Liver (tissue), 9 donors: ENCODE results near the gene SLC6A3. TPM values are rescaled to one million over a fixed set of nuclear protein-coding genes. Genes with fewer than 3 reads are reported as not detected.

Experiments
- DNase-seq: peaks from one replicate; pipeline ENCODE4 v3.0.0-alpha.2; 2017; ENCODE audit warnings: low spot score
- H3K27ac ChIP-seq, 2 donors: one replicate each; pipeline ENCODE4 v1.7.0; 2013; ENCODE audit warnings: inconsistent platforms in 2 of 2, low read length in 2 of 2, control low read depth in 1 of 2, low read depth in 1 of 2, mild to moderate bottlenecking in 1 of 2
- H3K27me3 ChIP-seq, 4 donors: one replicate each; pipeline versions ENCODE4 v1.6.1 to v1.7.0; 2013; ENCODE audit warnings: low read length in 3 of 4, inconsistent platforms in 1 of 4, mild to moderate bottlenecking in 1 of 4, moderate library complexity in 1 of 4; ENCODE audit not compliant: control insufficient read depth in 4 of 4, insufficient read depth in 4 of 4
- H3K36me3 ChIP-seq, 4 donors: one replicate each; pipeline versions ENCODE4 v1.6.1 to v1.7.0; 2013; ENCODE audit warnings: low read length in 3 of 4, mild to moderate bottlenecking in 3 of 4, low read depth in 1 of 4, moderate library complexity in 1 of 4; ENCODE audit not compliant: control insufficient read depth in 4 of 4, insufficient read depth in 3 of 4
- H3K4me1 ChIP-seq, 4 donors: one replicate each; pipeline versions ENCODE4 v1.6.1 to v1.7.0; 2013; ENCODE audit warnings: low read length in 3 of 4, mild to moderate bottlenecking in 3 of 4, moderate library complexity in 1 of 4; ENCODE audit not compliant: control insufficient read depth in 4 of 4, insufficient read depth in 4 of 4
- H3K4me3 ChIP-seq, 3 donors: one replicate each; pipeline versions ENCODE4 v1.6.1 to v1.7.0; 2013; ENCODE audit warnings: low read length in 3 of 3, control low read depth in 1 of 3, low read depth in 1 of 3, mild to moderate bottlenecking in 1 of 3
- H3K9ac ChIP-seq, 2 donors: one replicate each; pipeline ENCODE4 v1.7.0; 2013; ENCODE audit warnings: low read length in 2 of 2, mild to moderate bottlenecking in 2 of 2, moderate library complexity in 2 of 2, control low read depth in 1 of 2, low read depth in 1 of 2
- H3K9me3 ChIP-seq, 4 donors: one replicate each; pipeline versions ENCODE4 v1.6.1 to v1.7.0; 2013; ENCODE audit warnings: low read length in 3 of 4; ENCODE audit not compliant: control insufficient read depth in 4 of 4
- EGR1 ChIP-seq, 2 donors: IDR thresholded peaks; 2 replicates each; pipeline ENCODE4 v1.6.1; 2016 to 2018; ENCODE audit warnings: antibody characterized with exemption in 2 of 2, low read depth in 2 of 2
- FOXA1 ChIP-seq: IDR thresholded peaks from 2 replicates; pipeline ENCODE4 v1.6.1; 2016; ENCODE audit warnings: antibody characterized with exemption
- FOXA2 ChIP-seq: IDR thresholded peaks from 2 replicates; pipeline ENCODE4 v1.6.1; 2016; ENCODE audit warnings: antibody characterized with exemption
- GABPA ChIP-seq, 2 donors: IDR thresholded peaks in 1 of 2; conservative IDR thresholded peaks in 1 of 2; 2 replicates each; pipeline ENCODE4 v1.6.1; 2016; ENCODE audit warnings: antibody characterized with exemption in 2 of 2, mild to moderate bottlenecking in 1 of 2, moderate library complexity in 1 of 2
- HNF4A ChIP-seq, 2 donors: conservative IDR thresholded peaks; 2 replicates each; pipeline ENCODE4 v1.6.1; 2016; ENCODE audit warnings: antibody characterized with exemption in 2 of 2, mild to moderate bottlenecking in 2 of 2
- HNF4G ChIP-seq: IDR thresholded peaks from 2 replicates; pipeline ENCODE4 v1.6.1; 2016; ENCODE audit warnings: antibody characterized with exemption
- JUND ChIP-seq, 2 donors: IDR thresholded peaks; 2 replicates each; pipeline ENCODE4 v1.6.1; 2016; ENCODE audit warnings: antibody characterized with exemption in 2 of 2
- NR2F2 ChIP-seq: IDR thresholded peaks from 2 replicates; pipeline ENCODE4 v1.6.1; 2016; ENCODE audit warnings: antibody characterized with exemption
- RAD21 ChIP-seq, 2 donors: IDR thresholded peaks; 2 replicates each; pipeline ENCODE4 v1.6.1; 2016; ENCODE audit warnings: antibody characterized with exemption in 2 of 2, mild to moderate bottlenecking in 2 of 2
- RXRA ChIP-seq, 2 donors: IDR thresholded peaks; 2 replicates each; pipeline ENCODE4 v1.6.1; 2017 to 2018; ENCODE audit warnings: antibody characterized with exemption in 2 of 2, mild to moderate bottlenecking in 1 of 2
- SP1 ChIP-seq: IDR thresholded peaks from 2 replicates; pipeline ENCODE4 v1.6.1; 2018; ENCODE audit warnings: antibody characterized with exemption, mild to moderate bottlenecking
- TAF1 ChIP-seq: conservative IDR thresholded peaks from 2 replicates; pipeline ENCODE4 v1.6.1; 2016; ENCODE audit warnings: antibody characterized with exemption, mild to moderate bottlenecking
- YY1 ChIP-seq: IDR thresholded peaks from 2 replicates; pipeline ENCODE4 v1.6.1; 2016; ENCODE audit warnings: antibody characterized with exemption, mild to moderate bottlenecking
- WGBS: extraction: QIAGEN DNeasy Blood & Tissue Kit; methylation state at CpG from one replicate; pipeline ENCODE4 v1.1.7; 2013; 5-methylcytosine and 5-hydroxymethylcytosine counted together
- polyA plus RNA-seq, 2 donors: library from polyadenylated mRNA; stranded (reverse) in 1 of 2; unstranded in 1 of 2; fragments of 200-250 nt in 1 of 2; fragments of >200 nt in 1 of 2; fragmentation: Nextera tagmentation in 1 of 2; extraction: Ambion mirVana in 1 of 2; gene quantifications; one replicate each; pipeline versions ENCODE4 v1.2.1 to v1.2.3, GENCODE V29; 2013 to 2015
- total RNA-seq, 2 donors: library from RNA; depleted of rRNA; stranded (reverse); fragments of >200 nt; gene quantifications; one replicate each; pipeline ENCODE4 v1.2.3, GENCODE V29; 2014
- TF ChIP-seq, protein P1 (sequence below): IDR thresholded peaks from 2 replicates; pipeline ENCODE4 v1.6.1; 2016; ENCODE audit warnings: antibody characterized with exemption
- TF ChIP-seq, protein P2 (sequence below): IDR thresholded peaks from 2 replicates; pipeline ENCODE4 v1.6.1; 2016; ENCODE audit warnings: antibody characterized with exemption
- TF ChIP-seq, protein P3 (sequence below): IDR thresholded peaks from 2 replicates; pipeline ENCODE4 v1.6.1; 2016; ENCODE audit warnings: antibody characterized with exemption
- TF ChIP-seq, protein P4 (sequence below): fragments of 150-350 bp; IDR thresholded peaks from 2 replicates; pipeline ENCODE4 v1.5.1; 2017; ENCODE audit warnings: improper control_type of control experiment, low read depth, low read length; ENCODE audit not compliant: missing input control
- TF ChIP-seq, protein P5 (sequence below): IDR thresholded peaks from 2 replicates; pipeline ENCODE4 v1.6.1; 2016; ENCODE audit warnings: antibody characterized with exemption, mild to moderate bottlenecking
- donor health status: healthy.
- donor health status: healthy.
- donor health status: healthy.
- donor health status: healthy.
- donor health status: healthy.

SLC6A3 gene
- total and polyA plus RNA-seq, 4 donors: not detected

DNA sequence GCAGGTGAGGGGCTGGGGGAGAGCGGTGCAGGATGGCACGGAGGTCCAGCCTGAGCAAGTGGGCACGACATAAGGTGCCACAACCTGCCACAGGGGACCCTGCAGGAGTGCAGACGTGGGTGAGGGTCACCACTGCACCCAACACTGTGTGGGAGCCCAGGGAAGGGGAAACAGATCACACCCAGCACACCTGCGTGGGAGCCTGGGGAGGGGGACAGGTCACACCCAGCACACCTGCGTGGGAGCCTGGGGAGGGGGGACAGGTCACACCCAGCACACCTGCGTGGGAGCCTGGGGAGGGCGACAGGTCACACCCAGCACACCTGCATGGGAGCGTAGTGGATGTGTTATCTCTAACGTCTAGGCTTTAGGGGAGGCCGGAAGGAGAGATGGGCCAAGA is 53.0 kb downstream of the SLC6A3 start (continued):
- TF ChIP-seq, protein P1, sequence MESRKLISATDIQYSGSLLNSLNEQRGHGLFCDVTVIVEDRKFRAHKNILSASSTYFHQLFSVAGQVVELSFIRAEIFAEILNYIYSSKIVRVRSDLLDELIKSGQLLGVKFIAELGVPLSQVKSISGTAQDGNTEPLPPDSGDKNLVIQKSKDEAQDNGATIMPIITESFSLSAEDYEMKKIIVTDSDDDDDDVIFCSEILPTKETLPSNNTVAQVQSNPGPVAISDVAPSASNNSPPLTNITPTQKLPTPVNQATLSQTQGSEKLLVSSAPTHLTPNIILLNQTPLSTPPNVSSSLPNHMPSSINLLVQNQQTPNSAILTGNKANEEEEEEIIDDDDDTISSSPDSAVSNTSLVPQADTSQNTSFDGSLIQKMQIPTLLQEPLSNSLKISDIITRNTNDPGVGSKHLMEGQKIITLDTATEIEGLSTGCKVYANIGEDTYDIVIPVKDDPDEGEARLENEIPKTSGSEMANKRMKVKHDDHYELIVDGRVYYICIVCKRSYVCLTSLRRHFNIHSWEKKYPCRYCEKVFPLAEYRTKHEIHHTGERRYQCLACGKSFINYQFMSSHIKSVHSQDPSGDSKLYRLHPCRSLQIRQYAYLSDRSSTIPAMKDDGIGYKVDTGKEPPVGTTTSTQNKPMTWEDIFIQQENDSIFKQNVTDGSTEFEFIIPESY: no peak
- TF ChIP-seq FOXA2 (no peak), HNF4G (no peak), GABPA (IDR thresholded peaks at IDR 0.05 in 1 of 2, conservative IDR thresholded peaks at IDR 0.05 in 1 of 2) (no peak), SP1 (no peak), RXRA (IDR thresholded peaks at IDR 0.05) (no peak), FOXA1 (no peak)
- TF ChIP-seq, protein P2, sequence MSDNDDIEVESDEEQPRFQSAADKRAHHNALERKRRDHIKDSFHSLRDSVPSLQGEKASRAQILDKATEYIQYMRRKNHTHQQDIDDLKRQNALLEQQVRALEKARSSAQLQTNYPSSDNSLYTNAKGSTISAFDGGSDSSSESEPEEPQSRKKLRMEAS: no peak

GRCh38 chr5:1391691-1392090 is 53.5 kb downstream of the SLC6A3 start:
- no peak for DNase-seq
- no peaks in the 10 kb centered on the region for H3K9me3 ChIP-seq
- H3K4me1 ChIP-seq: peaks cover 0 to under 1% (median under 1%) of the 10 kb centered on the region in 4 donors
- H3K36me3 ChIP-seq: no peaks in the 10 kb centered on the region
- 52% methylated on average over 11 of the region's 11 CpGs for WGBS
- no peak for TF ChIP-seq HNF4A (conservative IDR thresholded peaks at IDR 0.05)
- TF ChIP-seq, protein P3, sequence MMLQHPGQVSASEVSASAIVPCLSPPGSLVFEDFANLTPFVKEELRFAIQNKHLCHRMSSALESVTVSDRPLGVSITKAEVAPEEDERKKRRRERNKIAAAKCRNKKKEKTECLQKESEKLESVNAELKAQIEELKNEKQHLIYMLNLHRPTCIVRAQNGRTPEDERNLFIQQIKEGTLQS: no peak
- TF ChIP-seq HNF4G: no peak
- no peak for TF ChIP-seq TAF1
- no peak for TF ChIP-seq JUND (IDR thresholded peaks at IDR 0.05)
- TF ChIP-seq, protein P1: no peak
- no peak for TF ChIP-seq RAD21 (IDR thresholded peaks at IDR 0.05)
- TF ChIP-seq, protein P2: no peak
- no peak for TF ChIP-seq NR2F2
- TF ChIP-seq EGR1 (IDR thresholded peaks at IDR 0.05; ENCODE audit: low read depth in 2 of 2): no peak
- TF ChIP-seq YY1: no peak
- TF ChIP-seq FOXA1: no peak
- no peak for TF ChIP-seq SP1
- no peak for TF ChIP-seq FOXA2
- TF ChIP-seq GABPA (IDR thresholded peaks at IDR 0.05 in 1 of 2, conservative IDR thresholded peaks at IDR 0.05 in 1 of 2): no peak
- TF ChIP-seq, protein P4, sequence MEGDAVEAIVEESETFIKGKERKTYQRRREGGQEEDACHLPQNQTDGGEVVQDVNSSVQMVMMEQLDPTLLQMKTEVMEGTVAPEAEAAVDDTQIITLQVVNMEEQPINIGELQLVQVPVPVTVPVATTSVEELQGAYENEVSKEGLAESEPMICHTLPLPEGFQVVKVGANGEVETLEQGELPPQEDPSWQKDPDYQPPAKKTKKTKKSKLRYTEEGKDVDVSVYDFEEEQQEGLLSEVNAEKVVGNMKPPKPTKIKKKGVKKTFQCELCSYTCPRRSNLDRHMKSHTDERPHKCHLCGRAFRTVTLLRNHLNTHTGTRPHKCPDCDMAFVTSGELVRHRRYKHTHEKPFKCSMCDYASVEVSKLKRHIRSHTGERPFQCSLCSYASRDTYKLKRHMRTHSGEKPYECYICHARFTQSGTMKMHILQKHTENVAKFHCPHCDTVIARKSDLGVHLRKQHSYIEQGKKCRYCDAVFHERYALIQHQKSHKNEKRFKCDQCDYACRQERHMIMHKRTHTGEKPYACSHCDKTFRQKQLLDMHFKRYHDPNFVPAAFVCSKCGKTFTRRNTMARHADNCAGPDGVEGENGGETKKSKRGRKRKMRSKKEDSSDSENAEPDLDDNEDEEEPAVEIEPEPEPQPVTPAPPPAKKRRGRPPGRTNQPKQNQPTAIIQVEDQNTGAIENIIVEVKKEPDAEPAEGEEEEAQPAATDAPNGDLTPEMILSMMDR: no peak
- TF ChIP-seq, protein P5, sequence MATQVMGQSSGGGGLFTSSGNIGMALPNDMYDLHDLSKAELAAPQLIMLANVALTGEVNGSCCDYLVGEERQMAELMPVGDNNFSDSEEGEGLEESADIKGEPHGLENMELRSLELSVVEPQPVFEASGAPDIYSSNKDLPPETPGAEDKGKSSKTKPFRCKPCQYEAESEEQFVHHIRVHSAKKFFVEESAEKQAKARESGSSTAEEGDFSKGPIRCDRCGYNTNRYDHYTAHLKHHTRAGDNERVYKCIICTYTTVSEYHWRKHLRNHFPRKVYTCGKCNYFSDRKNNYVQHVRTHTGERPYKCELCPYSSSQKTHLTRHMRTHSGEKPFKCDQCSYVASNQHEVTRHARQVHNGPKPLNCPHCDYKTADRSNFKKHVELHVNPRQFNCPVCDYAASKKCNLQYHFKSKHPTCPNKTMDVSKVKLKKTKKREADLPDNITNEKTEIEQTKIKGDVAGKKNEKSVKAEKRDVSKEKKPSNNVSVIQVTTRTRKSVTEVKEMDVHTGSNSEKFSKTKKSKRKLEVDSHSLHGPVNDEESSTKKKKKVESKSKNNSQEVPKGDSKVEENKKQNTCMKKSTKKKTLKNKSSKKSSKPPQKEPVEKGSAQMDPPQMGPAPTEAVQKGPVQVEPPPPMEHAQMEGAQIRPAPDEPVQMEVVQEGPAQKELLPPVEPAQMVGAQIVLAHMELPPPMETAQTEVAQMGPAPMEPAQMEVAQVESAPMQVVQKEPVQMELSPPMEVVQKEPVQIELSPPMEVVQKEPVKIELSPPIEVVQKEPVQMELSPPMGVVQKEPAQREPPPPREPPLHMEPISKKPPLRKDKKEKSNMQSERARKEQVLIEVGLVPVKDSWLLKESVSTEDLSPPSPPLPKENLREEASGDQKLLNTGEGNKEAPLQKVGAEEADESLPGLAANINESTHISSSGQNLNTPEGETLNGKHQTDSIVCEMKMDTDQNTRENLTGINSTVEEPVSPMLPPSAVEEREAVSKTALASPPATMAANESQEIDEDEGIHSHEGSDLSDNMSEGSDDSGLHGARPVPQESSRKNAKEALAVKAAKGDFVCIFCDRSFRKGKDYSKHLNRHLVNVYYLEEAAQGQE: no peak
- H3K4me3 ChIP-seq: no peak overlapping the region
- H3K27me3 ChIP-seq: peaks cover 0 to 10% (median under 1%) of the 10 kb centered on the region in 4 donors
- no peak overlapping the region for H3K9ac ChIP-seq
- H3K27ac ChIP-seq: no peak overlapping the region
